Suprapubic skin (tissue), 3 donors: ENCODE measurements around the gene ATXN7L3.

Experiments
- CTCF ChIP-seq, 2 donors: fragments of 200-600 bp in 1 of 2; fragments of 450-650 bp in 1 of 2; sonication (generic) in 1 of 2; IDR thresholded peaks; one replicate each; pipeline ENCODE4 v1.5.1; 2016 to 2019; ENCODE audit warnings: antibody characterized with exemption in 2 of 2, mild to moderate bottlenecking in 1 of 2, moderate library complexity in 1 of 2
- POLR2A ChIP-seq, 2 donors: fragments of 450-650 bp; IDR thresholded peaks; one replicate each; pipeline ENCODE4 v1.6.1; 2017; ENCODE audit warnings: antibody characterized with exemption in 2 of 2, mild to moderate bottlenecking in 2 of 2, moderate library complexity in 2 of 2

GRCh38 chr17:44241106-44241624, 41.5 kb upstream of the ATXN7L3 start:
- no peak for TF ChIP-seq CTCF (IDR thresholded peaks at IDR 0.05)
- no peak for TF ChIP-seq POLR2A (IDR thresholded peaks at IDR 0.05)
